Mononuclear cell (primary cell): ENCODE measurements around the gene CAMK2B. TPM values are rescaled to one million over a fixed set of nuclear protein-coding genes. Genes with fewer than 3 reads are reported as not detected.

ENCODE experiments used
- H3K27me3 ChIP-seq: 2 replicates; pipeline ENCODE4 v1.6.0; 2011; ENCODE audit warnings: low read length, control low read depth; ENCODE audit not compliant: insufficient read depth
- H3K4me1 ChIP-seq: 2 replicates; pipeline ENCODE4 v1.5.1; 2011; ENCODE audit warnings: mild to moderate bottlenecking, low read length, control low read depth; ENCODE audit not compliant: insufficient read depth
- H3K4me3 ChIP-seq: 2 replicates; pipeline ENCODE4 v1.5.1; 2011; ENCODE audit warnings: mild to moderate bottlenecking, low read length, moderate library complexity
- H3K9me3 ChIP-seq: 2 replicates; pipeline ENCODE4 v1.5.1; 2011; ENCODE audit warnings: low read depth, mild to moderate bottlenecking, control low read depth, low read length
- total RNA-seq: library from RNA; depleted of rRNA; stranded (reverse); fragments of >200 nt; gene quantifications from one replicate; pipeline ENCODE4 v1.2.3, GENCODE V29; 2012

Gene CAMK2B
- total RNA-seq, 1 donor: not detected

DNA sequence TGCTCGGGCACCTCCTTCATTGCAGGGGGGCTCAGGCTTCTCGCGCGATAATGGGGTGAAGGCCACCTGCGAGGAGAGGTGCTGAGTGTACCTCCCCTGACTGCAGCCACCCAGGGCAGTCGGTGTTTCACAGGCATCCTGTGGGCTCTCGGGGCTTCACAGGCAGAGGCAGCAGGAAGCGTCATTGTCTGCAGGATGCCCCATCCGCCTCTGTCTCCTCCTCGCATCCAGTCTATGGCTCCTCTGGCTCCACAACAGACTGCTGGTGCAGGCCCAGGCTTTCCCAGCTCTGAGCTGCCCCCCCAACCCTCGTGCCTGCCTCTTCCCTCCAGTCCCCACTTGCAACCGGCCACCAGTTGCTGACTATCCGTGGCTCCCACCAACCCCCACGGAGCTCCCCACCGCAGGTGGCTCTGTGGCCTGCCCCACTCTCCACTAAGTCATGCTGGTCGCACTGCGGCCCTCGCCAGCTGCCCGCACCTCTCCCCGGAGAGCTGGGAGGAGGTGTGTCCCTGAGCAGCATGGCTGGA, 36.5 kb downstream of the CAMK2B start:
- H3K27me3 ChIP-seq: no peaks in the 10 kb centered on the region
- H3K4me1 ChIP-seq: no peaks in the 10 kb centered on the region
- no peak overlapping the region for H3K4me3 ChIP-seq
- no peaks in the 10 kb centered on the region for H3K9me3 ChIP-seq

DNA sequence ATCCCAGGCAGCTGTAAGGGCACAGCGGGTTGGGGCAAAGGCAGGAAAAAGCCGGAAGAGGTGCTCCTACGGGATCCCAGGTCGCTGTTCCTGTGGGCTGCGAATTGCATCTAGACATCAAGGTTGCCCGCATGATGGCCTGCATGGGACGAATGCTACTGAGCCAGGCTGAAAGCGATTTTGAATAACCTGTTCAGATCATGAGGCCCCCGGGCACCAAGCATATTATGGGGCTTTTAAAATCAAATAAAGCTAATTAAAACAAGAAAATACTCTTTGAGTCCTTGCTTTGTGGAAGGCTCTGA, 37.1 kb downstream of the CAMK2B start:
- H3K4me1 ChIP-seq: no peaks in the 10 kb centered on the region
- H3K4me3 ChIP-seq: no peak overlapping the region
- no peaks in the 10 kb centered on the region for H3K27me3 ChIP-seq
- no peaks in the 10 kb centered on the region for H3K9me3 ChIP-seq

DNA sequence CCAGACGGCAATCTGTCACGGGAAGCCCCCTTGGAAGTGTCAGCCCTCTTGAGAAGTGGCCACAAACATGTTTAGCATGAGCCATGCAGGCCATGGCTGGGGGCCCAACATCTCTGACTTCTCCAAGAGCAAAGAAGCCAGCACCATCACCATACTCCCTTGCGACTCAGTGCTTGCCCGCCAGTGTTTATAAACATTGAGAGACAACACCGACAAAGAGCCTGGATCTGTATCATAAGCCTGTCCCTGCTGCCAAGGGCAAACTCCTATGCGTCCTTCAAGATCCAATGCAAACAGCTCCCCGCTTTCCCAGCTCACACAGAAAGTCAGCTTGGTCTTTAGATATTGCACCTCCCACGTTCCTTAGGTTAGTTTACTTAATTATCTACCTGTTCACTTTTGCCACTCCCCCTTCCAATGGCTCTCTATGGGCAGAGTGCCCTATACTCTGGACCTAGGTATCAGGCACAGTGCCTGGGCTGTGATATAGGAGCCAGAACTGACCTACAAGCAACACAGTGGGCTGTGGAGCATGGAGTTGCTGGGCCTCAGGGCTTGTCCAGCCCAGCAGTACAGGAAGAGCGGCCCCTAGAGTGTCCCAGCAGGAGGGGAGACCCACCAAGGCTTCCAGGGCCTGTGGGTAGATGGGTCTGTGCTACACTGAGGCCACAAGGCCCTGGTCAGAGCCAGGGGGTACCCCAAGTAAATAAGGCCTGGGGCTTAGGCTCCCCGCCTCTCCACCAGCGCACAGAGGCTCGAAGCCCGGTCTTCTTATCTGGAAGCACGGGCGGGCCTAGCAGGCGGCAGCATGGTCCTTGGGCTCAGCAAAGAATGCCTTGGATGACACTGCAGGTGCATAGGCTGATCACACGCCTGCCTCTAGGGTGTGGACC, 37.7 kb downstream of the CAMK2B start:
- Histone ChIP-seq H3K4me3 (no peak overlapping the region), H3K27me3 (no peaks in the 10 kb centered on the region), H3K9me3 (no peaks in the 10 kb centered on the region), H3K4me1 (no peaks in the 10 kb centered on the region)

DNA sequence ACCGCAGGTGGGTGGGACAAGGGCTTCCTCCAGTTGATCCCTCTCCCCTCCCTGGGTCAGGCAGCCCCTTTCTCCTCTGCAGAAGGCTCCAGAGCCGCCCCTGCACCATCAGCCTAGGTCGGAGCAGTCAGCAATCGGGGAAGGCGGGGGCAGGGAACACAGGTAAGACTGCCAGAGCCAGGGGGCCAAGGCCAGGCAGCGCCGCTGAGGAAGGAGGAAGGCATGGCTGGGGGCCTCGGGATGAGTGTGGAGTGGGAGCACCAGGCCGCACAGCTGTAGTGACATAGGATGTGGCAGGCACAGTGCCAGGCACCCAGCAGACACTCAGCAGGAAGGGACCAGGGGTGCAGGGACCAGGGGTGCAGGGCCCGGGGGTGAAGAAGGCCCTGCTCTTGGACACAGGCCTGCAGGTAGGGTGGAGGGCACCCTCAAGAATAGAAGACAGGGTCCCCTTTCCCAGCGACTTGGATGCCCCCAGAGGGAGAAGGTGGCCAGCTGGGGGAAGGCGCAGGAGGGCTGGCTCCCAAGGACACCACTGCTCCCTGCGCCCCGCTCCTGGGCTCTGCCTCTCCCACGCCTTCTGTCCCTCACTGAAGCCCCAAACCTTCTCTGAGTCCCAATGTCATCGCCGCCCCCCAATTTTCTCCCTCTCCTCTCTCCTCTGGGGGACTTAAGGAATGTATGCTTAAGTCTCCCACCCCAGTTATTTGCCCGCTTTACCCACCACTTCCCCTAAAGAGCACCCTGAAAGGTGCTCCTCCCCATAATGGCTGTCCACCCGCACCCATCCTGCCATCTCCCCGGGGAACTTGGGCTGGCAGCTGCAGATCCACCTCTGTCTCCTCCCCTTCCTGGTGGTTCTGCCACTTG, 38.5 kb downstream of the CAMK2B start:
- Histone ChIP-seq H3K4me3 (no peak overlapping the region), H3K4me1 (no peaks in the 10 kb centered on the region), H3K27me3 (no peaks in the 10 kb centered on the region), H3K9me3 (no peaks in the 10 kb centered on the region)

DNA sequence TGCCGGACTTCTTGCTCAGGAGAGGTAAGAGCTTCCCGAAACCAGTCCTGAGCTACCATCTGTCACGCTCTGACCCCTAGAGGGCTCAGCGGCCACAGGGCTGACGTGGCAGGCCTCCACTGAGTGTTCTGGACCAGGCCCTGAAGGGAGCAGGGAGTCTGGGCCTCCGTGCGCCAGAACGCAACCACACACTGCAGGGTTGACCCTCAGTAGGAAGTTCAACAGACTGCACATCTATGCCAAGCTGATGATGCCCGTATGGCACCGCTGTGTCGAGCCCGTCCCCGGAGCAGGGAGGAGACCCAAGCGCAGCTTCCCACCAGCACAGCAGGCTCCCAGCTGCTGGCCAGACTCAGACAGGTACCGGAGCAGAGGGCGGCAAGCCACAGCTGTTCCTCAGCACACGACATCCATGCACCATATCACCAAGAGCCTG, 39.2 kb downstream of the CAMK2B start:
- no peaks in the 10 kb centered on the region for H3K9me3 ChIP-seq
- no peaks in the 10 kb centered on the region for H3K4me1 ChIP-seq
- no peaks in the 10 kb centered on the region for H3K27me3 ChIP-seq
- no peak overlapping the region for H3K4me3 ChIP-seq

DNA sequence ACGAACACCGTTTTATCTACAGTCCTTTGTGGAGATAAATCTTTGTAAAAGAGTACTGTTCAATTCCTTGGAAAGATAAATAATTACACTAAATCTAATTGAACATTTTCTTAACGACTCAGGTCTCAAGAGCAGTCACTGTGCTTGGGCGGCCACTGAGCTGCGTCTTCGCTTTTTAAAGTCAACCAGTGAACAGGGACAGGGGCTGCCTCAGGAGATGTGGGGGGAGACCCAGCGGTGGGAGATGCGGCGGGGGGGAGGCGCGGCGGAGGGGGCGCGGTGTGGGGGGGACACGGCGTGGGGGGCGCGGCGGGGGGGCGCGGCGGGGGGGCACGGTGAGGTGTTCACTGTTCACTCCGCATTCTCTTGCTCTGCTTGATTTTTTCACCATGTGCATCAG, 39.8 kb downstream of the CAMK2B start:
- H3K4me3 ChIP-seq: no peak overlapping the region
- no peaks in the 10 kb centered on the region for H3K4me1 ChIP-seq
- H3K27me3 ChIP-seq: no peaks in the 10 kb centered on the region
- no peaks in the 10 kb centered on the region for H3K9me3 ChIP-seq

DNA sequence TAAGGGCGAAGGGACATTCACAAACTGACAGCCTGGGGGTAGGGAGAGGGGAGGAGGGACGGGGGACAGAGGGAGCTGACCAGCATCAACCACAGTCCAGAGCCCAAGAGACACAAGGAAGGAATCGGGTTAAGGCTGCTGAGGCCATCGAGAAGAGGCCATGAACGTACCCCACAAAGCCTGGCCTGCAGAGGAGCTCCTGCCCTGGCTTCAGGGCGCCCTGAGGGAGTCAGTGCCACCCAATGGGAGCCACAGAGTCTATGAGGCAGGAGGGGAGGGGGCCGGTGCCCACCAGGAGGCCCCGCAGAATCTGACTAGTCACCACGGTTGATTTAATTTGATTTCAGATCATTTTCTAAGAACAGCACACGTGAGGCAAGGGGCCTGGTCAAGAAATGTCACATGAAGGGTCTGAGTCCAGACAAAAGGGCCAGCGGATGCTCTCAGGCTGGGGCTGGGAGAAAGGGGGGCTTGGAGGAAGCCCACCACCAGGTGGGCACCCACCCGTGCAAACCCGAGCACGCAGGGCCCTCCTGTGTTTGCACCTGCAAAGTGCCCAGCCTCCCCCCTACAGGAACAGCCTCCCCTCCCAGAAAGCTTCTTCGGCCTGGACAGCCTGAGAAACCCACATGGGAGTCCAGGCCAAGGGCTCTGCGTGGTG, 40.4 kb downstream of the CAMK2B start:
- H3K4me1 ChIP-seq: no peaks in the 10 kb centered on the region
- H3K4me3 ChIP-seq: no peak overlapping the region
- no peaks in the 10 kb centered on the region for H3K9me3 ChIP-seq
- no peaks in the 10 kb centered on the region for H3K27me3 ChIP-seq

DNA sequence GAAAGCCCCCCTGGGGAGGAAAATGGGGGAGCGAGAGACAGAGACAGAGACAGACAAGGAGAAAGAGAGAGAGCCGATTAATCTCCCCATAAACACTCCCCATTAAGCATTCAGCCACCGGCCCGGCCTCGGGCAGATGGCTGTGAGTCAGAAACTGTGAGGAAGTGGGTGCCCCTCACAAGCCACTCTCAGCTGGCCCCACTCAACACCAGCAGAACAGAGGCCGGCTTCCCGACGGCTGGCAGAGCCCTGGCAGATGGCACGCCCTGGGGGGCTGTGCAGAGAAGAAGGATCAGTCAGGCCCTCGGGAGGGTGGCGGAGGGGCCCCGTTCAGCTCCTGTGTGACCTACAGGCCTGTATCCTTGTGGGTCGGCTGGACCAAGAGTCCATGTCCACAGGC, 41.2 kb downstream of the CAMK2B start:
- Histone ChIP-seq H3K4me3 (no peak overlapping the region), H3K27me3 (no peaks in the 10 kb centered on the region), H3K4me1 (no peaks in the 10 kb centered on the region), H3K9me3 (no peaks in the 10 kb centered on the region)

DNA sequence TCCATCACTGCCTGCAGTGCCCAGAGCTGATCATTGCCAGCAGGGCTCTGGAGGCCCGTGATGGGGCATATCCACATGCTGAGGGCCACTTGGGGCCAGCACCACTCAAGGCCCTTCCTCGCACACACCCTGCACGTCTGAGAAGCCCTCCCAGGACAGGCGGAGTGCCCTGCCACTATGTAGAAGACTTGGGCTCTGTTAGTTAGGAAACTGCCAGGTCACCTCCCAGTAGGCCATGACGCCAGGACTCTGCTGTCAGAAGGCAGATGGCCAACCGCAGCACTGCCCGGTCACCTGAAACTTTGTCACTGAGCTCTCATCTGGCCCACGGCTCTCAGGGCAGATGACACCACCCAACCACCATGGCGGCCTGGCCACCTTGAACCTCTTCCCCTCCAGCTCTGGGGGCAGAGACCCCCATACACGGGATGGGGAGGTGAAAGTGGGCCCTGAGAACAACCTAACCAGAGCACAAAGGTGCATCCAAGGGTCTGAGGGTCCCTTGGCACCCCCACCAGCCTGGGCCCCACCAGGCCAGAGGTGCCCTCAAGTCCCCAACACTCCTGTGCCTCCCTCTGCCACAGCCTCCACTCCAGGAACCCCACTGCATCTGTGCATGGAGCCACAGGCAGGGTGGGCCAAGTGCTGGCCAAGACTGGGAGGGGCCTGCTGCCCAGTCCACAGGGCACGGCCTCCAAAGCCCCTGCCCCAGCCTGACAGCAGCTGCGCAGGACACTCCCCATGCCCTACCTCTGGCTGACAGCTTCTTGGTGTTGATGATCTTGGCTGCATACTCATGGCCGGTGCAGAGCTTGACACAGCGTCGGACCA, 41.8 kb downstream of the CAMK2B start:
- no peaks in the 10 kb centered on the region for H3K4me1 ChIP-seq
- H3K9me3 ChIP-seq: no peaks in the 10 kb centered on the region
- no peak overlapping the region for H3K4me3 ChIP-seq
- H3K27me3 ChIP-seq: no peaks in the 10 kb centered on the region

DNA sequence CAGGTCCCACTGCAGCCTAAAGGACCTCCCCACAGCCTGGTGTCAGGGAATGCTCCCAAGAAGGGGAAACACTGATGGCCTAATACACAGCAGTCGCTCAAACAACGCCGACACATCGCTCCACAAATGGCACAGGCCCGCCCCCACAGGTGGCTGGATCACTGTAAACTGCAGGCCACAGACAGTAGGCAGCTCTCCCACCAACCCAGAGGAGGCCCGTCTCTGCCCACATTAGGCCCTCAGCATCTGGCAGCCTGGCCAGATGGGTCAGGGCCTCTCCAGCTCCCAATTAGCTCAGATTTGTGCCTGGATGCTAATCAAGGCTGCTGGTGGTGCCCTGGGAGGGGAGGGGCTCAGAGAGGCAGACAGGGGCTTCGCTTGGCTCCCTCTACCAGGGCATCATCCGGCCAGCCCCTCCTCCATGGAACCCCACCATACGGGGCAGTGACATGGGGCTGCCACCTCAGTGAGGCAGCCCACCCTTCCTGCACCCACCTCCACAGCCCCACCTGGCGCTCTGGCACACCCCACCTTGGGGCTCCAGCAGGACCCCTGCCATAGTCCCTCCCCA, 42.7 kb downstream of the CAMK2B start:
- no peaks in the 10 kb centered on the region for H3K4me1 ChIP-seq
- H3K9me3 ChIP-seq: no peaks in the 10 kb centered on the region
- H3K27me3 ChIP-seq: no peaks in the 10 kb centered on the region
- H3K4me3 ChIP-seq: no peak overlapping the region

DNA sequence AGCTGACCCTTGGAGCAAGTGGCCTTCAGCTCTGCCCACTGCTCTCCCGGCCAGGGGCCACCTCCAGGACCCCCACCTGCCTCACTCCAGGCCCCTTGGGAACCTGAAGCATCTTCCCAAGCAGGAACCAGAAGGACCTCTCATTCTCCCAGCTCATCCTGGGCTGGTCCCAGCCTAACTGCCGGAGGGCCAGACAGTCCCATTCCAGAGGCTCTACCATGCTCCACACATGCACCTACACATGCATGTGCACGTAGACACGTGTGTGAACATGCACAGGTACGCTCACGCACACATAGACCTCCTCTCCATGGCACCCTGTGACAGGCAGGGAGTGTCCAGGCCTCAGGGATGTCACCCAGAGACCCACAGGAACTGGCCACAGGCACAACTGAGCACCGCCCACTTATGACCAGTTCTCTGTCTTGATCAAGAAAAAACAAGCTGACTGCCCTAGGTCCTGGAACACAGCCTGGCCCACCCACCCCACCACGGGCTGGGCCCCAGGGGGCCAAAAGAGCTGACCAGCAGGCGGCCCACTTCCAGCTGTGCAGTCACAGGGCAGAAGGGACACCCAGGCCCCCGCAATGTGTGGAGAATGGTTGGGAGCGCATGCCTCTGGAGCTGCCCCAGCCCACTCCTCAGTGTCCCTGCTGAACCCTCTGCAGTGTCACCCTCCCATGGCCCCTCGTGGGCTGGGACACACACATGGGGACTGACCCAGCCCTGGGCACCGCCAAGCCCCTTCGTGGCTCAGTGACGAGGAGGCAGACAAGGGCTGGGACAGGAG, 43.4 kb downstream of the CAMK2B start:
- no peak overlapping the region for H3K4me3 ChIP-seq
- H3K4me1 ChIP-seq: no peaks in the 10 kb centered on the region
- no peaks in the 10 kb centered on the region for H3K9me3 ChIP-seq
- no peaks in the 10 kb centered on the region for H3K27me3 ChIP-seq

DNA sequence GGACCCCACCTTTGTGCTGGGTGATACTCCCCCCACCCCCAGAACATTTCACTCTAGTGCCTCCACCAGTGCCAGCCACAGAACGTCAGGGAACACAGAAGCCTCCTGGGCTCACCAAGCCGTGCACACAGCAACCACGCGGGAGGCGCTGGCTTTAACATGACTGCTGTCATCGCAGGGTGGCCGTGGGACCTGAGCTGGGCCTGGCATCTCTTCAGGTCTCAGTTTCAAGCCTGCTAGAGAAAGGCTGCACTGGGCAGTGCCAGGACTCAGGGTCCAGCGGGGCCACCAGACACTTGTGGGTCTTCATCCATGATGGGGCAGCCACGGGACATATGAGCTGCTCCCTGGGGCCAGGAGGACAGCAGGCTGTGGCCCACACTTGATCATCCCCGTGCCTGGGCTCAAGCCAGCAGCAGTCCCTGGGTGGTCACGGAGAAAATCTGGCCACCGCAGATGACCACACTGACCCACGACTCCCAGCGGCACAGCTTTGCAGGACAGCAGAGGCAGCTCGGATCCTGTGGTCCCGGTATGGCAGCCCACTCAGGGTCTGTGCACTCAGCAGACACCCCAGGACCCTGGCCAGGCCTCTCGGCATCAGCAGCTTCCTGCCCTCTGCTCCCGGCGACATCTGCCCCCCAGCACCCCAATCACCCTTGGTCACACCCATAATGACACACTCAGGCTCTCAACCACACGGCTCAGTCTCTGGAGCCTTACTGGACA, 44.2 kb downstream of the CAMK2B start:
- H3K27me3 ChIP-seq: no peaks in the 10 kb centered on the region
- no peaks in the 10 kb centered on the region for H3K4me1 ChIP-seq
- no peak overlapping the region for H3K4me3 ChIP-seq
- H3K9me3 ChIP-seq: no peaks in the 10 kb centered on the region

DNA sequence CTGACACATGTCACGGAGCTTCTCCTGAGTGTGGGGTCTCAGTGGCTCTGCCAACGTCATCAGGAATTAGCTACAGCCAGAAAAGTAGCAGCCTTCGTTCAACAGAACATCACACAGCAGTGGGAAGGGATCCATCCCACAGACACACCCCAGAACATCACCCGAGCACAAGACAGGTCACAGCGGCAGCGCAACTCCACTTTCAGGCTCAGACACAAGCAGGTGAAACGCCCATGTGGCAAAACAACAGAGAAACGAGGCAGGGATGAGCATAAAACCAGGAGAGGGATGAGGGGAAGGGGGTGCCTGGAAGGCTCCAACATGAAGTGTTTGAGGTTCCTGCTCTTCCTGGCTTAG, 44.8 kb downstream of the CAMK2B start:
- H3K4me3 ChIP-seq: no peak overlapping the region

More for the DNA sequence above, 44.8 kb downstream of the CAMK2B start:
- Histone ChIP-seq H3K4me1 (no peaks in the 10 kb centered on the region), H3K27me3 (no peaks in the 10 kb centered on the region), H3K9me3 (no peaks in the 10 kb centered on the region)
